Stimulated activated CD4-positive, alpha-beta T cell treated with anti-CD3 and anti-CD28 coated beads, Interleukin-1b, Interleukin-23, amount 100 ng/mL, for 48 hours (primary cell): ENCODE measurements around the gene CCDC14.
"Not testable (repeated sequence)": the region's sequence is repeated elsewhere in the genome, so short reads cannot be mapped to it uniquely, and the experiment has no call there.

Experiments
- DNase-seq: peaks from one replicate; pipeline ENCODE4 v3.0.0-alpha.2; 2020

Gene CCDC14

DNA sequence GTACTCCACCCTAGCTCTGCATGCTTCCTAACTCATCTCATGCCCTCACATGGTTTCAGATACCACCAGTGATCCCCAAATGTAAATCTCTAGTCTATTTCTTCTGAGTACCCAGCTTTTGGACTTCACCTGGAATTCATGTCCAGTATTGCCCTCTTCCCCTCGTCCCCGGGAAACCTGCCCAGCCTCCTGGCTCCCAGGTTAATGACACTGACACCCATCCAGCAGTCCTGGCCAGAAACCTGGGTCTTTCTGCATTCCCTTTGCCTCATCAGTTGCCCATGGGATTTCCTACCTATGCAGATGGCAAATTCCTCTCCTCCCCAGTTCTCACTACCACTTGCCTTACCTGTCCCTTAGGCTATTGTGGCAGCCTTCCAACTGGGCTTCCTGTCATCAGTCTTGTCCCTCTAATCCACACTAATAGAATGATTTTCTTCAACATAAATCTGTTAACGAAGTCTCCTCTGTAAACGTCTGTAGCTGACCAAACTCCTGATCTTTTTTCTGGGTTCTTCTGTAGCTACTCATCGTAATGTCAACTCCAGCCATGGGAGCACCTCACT is 61.6 kb downstream of the CCDC14 start:
- DNase-seq, result no peak

GRCh38 chr3:123893012-123893411 is 68.0 kb downstream of the CCDC14 start:
- DNase-seq, result no peak

GRCh38 chr3:123892195-123892594 is 68.8 kb downstream of the CCDC14 start:
- DNase-seq, result no peak

DNA sequence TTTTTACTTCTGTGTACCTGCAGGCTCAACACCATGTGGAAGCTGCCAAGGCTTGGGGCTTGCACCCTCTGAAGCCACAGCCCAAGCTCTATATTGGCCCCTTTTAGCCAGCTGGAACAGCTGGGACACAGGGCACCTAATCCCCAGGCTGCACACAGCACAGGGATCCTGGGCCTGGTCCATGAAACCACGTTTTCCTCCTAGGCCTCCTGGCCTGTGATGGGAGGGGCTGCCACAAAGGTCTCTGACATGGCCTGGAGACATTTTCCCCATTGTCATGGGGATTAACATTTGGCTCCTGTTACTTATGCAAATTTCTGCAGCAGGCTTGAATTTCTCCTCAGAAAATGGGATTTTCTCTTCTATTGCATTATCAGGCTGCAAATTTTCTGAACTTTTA is 70.0 kb downstream of the CCDC14 start:
- DNase-seq, result not testable (repeated sequence)

DNA sequence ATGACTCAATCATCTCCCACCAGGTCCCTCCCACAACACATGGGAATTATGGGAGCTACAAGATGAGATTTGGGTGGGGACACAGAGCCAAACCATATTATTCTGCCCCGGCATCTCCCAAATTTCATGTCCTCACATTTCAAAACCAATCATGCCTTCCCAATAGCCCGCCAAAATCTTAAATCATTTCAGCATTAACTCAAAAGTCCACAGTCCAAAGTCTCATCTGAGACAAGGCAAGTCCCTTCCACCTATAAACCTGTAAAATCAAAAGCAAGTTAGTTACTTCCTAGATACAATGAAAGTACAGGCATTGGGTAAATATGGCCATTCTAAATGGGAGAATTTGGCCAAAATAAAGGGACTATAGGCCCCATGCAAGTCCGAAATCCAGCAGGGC is 70.9 kb downstream of the CCDC14 start:
- DNase-seq, result not testable (repeated sequence)

DNA sequence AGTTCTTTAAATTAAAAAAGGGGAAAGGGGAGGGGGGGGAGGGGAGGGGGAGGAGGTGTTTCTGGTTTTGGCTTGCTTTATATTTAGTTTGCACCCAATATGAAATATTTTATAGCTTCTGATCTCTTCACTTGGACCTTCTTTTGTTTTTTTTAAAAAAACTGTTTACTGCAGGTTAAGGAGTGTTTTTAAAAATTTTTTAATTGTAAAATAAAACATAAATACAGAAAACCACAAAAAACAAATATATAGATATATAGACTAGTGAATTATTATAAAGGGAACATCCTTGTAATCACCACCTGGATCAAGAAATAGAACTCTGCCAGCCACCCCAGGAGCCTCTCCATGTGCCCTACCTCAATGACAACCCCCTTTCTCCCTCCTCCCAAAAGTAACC is 76.0 kb downstream of the CCDC14 start:
- no peak for DNase-seq

DNA sequence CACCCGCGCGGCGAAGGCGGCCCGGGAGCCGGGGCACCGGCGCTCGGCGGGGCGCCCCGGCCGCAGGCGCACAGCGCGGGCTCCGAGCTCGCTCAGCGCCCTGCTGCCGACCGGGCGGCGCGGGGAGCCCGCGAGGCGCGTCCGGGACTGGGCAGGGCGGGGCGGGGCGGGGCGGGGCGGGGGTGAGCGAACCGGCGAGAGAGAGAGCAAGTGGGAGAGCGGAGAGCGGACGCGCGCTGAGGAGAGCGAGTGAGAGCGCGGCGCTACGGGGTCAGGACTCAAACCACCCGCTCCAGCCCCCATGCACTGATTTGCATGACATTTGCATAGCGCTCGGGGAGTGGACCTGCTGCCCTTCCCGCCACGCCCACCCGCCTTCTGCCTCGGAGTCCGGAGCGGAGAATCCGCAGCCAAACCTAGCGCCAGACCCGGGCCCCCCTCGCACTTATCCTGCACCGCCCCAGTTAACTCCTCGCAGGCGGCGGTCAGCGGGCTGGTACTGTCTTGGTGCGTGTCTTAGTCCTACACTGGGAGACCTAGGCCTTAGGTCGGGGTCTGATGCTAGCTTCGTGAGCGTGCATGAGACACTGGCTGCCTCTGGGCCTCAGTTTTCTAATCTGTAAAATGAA is 76.7 kb downstream of the CCDC14 start, which contains the start of gene MYLK:
Gene MYLK (minus strand): TSS at position 130 of the 629 bp plus-strand sequence. CDS start 90,491 bp downstream, outside the sequence.
- peak; percentile 35 for DNase-seq

- no peak for DNase-seq
Observed at GRCh38 chr3:123883701-123884202, 77.3 kb downstream of the CCDC14 start.

DNA sequence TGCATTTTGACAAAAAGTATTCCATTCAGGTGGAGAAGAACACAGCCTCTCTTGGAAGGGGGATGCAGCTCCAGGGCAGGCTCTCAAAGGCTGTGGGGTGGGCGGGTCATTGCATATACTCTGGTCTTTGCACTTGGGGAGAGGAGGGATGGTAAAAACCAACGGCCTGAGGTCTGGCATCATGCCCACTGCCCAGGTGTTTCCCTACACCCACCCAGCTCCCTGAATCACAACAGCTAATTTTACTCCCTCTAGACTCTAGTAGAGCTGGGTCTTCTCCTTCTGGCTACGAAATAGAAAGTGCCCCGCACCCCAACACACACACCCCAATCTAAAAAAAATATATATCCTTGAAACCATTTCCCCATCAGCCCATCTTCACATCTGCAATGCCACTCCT is 77.9 kb downstream of the CCDC14 start:
- DNase-seq, result no peak

DNA sequence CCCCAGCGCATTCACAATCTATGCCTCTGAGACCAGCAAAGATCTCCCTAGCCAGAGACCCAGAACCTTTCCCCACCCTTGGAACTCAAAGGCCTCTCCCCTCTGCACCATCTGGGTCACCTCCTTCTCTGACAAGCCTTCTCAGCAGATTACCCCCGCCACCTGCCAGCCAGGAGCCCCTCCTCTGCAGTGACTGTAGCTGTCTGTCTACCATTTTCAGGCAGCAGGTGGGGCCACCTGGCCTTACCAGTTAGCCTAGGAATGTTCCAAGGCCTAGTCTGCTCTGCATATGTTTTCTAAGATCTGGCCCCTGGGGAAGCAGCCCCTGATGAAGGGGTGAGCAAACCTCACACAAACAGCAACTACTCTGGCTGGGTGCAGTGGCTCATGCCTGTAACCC is 79.3 kb downstream of the CCDC14 start:
- DNase-seq, result no peak

DNA sequence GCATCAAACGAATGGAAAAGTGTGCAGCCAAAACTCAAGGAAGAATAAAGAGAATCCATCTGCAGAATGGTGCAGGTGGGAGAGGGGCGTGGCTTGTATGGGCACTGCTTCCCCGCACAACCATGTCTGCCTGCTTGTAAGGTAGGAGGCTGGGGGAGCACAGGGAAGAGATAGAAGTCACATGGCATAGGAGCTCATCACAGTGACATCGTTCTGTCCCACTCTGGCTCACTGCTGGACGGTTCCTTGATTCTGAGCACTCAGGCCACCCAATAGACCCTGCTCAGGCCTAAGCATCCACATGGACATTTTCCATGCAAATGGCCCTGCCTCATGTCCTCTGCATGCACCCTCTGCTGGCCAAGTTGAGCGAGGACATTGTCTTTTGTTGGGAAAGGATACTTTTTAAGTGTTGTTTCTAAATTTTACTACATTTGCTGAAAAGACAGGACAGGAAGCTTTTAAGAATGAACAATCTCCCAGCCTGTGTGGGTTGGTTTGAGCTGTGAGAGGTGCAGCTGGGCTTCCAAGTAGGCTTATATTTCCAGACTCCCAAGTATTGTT is 79.9 kb downstream of the CCDC14 start:
- no peak for DNase-seq

DNA sequence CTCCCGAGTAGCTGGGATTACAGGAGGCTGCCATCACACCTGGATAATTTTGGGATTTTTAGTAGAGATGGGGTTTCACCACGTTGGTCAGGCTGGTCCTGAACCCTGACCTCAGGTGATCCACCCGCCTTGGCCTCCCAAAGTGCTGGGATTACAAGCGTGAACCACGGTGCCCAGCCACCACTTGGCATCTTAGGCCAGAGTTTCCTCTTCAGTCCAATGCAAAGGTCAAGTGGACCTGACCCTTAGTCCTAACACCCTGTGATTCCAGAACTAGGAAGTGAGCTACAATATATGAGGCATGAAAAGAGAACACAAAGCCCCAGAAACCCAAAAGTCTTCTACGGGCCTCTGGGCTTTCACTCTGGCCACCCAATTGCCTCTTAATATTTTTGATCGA is 82.2 kb downstream of the CCDC14 start:
- no peak for DNase-seq

DNA sequence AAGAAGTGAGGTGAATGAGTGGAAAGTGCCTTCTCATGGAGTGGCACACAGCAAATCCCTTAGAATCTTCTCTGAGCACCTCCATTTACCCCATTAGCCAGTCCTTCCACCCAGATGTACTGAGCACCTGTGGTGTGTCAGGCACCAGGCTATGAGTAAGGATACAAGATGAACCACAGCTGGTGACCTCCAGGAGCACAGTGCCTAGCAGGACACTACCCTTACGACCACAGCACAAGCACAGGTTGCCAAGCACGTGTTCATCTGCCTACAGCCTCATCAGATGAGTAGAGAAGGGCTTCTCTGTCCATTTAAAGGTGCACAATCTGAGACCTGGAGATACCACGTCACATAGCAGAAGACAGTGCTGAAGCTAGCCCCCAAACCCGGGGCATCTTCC is 83.1 kb downstream of the CCDC14 start:
- DNase-seq, result no peak

GRCh38 chr3:123877466-123877865 is 83.6 kb downstream of the CCDC14 start:
- no peak for DNase-seq

DNA sequence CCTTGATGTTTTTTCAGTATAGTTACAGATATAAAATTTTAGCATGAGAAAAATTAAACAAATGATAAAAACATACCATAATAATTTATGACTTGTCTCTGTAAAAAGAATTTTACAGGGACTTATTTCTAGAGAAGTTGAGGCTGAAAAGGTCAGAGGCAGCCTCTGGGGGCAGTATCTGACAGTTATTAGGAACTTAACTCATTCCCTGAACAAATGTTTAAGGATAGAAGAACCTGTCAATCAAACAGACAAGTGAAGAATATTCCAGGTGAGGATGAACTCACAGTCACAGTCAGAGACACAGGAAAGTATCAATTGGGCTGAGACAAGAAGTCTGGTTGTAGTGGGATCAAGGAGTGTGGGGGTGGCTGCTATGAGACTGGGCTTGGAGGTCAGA is 84.2 kb downstream of the CCDC14 start:
- DNase-seq, result no peak

- DNase-seq, result no peak
Observed at GRCh38 chr3:123872621-123873020, 88.4 kb downstream of the CCDC14 start.

DNA sequence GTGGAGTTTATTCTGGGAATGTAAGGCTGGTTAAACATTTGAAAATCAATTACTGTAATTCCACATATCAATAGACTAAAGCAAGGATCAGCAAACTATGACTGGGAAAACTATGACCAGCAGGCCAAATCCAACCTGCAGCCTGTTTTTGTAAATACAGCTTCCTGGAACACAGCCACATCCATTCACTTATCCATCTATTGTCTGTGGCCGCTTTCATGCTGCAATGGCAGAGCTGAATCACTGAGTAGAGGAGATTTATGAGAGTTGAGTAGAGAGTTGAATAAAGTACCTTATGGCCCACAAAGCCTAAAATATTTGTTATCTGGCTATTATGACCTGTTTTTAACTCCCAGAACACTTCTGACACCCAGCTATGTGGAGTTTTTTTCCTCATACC is 89.1 kb downstream of the CCDC14 start:
- DNase-seq, result no peak

- no peak for DNase-seq
Observed at GRCh38 chr3:123870033-123870432, 91.0 kb downstream of the CCDC14 start.

- no peak for DNase-seq
Observed at GRCh38 chr3:123869165-123869564, 91.9 kb downstream of the CCDC14 start.

GRCh38 chr3:123864706-123865105 is 96.3 kb downstream of the CCDC14 start:
- no peak for DNase-seq
